HL-60 (cell line): Measurements from ENCODE around the gene HCK.
A peak's percentile ranks its signal among the peaks of the same experiment; 100 is the strongest.

Experiments used
- GABPA ChIP-seq: IDR thresholded peaks from 2 replicates; pipeline ENCODE4 v1.6.1; 2012; ENCODE audit warnings: low read depth
- POLR2AphosphoS5 ChIP-seq: IDR thresholded peaks from 2 replicates; pipeline ENCODE4 v1.6.1; 2012; ENCODE audit warnings: low read depth
- SPI1 ChIP-seq: IDR thresholded peaks from 2 replicates; pipeline ENCODE4 v1.6.1; 2012; ENCODE audit warnings: low read depth, mild to moderate bottlenecking, borderline replicate concordance
- TF ChIP-seq, protein P1 (sequence below): IDR thresholded peaks from 2 replicates; pipeline ENCODE4 v1.6.1; 2012; ENCODE audit warnings: low read depth; ENCODE audit not compliant: insufficient replicate concordance
- TF ChIP-seq, protein P2 (sequence below): IDR thresholded peaks from one replicate; pipeline ENCODE4 v1.5.1; 2011; ENCODE audit warnings: low read length, control low read depth, inconsistent platforms; ENCODE audit not compliant: insufficient read depth

DNA sequence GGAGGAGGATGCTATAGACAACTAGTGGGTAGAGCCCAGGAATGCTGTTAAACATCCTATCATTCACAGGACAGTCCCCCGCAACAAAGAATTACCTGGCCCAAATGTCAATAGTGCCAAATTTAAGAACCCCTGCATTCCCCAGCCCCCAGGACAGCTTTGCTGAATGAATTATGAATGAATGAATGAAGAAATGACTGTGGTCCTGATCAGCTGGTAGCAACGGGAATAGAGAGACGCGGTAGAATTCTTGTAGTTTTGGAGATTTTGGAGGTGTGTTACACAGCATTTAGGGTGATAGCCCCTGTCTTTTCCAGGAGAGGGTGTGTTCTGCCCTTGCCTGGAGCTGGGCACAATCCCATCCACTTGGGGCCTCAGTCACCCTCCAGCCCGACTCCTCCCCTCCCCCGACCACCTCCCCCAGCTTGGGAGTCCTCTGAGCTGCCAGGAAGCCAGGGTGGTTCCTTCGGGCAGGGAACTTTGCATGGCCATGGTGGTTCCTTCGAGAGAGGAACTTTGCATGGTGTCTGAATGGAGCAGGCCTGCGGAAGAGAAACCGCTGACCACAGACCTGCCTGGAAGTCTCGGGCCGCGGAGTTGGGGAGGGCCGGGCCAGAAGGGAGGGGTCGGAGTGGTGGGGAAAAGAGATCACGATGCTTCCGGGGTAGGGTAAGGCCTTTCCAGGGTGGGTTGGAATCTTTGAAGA is 1.0 kb upstream of the HCK start:
- TF ChIP-seq, protein P1, sequence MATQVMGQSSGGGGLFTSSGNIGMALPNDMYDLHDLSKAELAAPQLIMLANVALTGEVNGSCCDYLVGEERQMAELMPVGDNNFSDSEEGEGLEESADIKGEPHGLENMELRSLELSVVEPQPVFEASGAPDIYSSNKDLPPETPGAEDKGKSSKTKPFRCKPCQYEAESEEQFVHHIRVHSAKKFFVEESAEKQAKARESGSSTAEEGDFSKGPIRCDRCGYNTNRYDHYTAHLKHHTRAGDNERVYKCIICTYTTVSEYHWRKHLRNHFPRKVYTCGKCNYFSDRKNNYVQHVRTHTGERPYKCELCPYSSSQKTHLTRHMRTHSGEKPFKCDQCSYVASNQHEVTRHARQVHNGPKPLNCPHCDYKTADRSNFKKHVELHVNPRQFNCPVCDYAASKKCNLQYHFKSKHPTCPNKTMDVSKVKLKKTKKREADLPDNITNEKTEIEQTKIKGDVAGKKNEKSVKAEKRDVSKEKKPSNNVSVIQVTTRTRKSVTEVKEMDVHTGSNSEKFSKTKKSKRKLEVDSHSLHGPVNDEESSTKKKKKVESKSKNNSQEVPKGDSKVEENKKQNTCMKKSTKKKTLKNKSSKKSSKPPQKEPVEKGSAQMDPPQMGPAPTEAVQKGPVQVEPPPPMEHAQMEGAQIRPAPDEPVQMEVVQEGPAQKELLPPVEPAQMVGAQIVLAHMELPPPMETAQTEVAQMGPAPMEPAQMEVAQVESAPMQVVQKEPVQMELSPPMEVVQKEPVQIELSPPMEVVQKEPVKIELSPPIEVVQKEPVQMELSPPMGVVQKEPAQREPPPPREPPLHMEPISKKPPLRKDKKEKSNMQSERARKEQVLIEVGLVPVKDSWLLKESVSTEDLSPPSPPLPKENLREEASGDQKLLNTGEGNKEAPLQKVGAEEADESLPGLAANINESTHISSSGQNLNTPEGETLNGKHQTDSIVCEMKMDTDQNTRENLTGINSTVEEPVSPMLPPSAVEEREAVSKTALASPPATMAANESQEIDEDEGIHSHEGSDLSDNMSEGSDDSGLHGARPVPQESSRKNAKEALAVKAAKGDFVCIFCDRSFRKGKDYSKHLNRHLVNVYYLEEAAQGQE = no peak
- TF ChIP-seq, protein P2, sequence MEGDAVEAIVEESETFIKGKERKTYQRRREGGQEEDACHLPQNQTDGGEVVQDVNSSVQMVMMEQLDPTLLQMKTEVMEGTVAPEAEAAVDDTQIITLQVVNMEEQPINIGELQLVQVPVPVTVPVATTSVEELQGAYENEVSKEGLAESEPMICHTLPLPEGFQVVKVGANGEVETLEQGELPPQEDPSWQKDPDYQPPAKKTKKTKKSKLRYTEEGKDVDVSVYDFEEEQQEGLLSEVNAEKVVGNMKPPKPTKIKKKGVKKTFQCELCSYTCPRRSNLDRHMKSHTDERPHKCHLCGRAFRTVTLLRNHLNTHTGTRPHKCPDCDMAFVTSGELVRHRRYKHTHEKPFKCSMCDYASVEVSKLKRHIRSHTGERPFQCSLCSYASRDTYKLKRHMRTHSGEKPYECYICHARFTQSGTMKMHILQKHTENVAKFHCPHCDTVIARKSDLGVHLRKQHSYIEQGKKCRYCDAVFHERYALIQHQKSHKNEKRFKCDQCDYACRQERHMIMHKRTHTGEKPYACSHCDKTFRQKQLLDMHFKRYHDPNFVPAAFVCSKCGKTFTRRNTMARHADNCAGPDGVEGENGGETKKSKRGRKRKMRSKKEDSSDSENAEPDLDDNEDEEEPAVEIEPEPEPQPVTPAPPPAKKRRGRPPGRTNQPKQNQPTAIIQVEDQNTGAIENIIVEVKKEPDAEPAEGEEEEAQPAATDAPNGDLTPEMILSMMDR = no peak
- TF ChIP-seq POLR2AphosphoS5 (peak; percentile 78), GABPA (no peak), SPI1 (peak; percentile 75; the same call in 1 of the 2 replicates)
